ENCODE data around the gene L3MBTL2.
"Not testable (repeated sequence)": the region's sequence is repeated elsewhere in the genome, so short reads cannot be mapped to it uniquely, and the experiment has no call there.

Gene L3MBTL2

GRCh38 chr22:41242396-41243117 is 37.4 kb downstream of the L3MBTL2 start:
- no peak for DNase-seq

- no peak for DNase-seq
Measured at GRCh38 chr22:41243361-41243760, 38.2 kb downstream of the L3MBTL2 start.

- no peak for DNase-seq
Measured at GRCh38 chr22:41245917-41246499, 40.9 kb downstream of the L3MBTL2 start.

DNA sequence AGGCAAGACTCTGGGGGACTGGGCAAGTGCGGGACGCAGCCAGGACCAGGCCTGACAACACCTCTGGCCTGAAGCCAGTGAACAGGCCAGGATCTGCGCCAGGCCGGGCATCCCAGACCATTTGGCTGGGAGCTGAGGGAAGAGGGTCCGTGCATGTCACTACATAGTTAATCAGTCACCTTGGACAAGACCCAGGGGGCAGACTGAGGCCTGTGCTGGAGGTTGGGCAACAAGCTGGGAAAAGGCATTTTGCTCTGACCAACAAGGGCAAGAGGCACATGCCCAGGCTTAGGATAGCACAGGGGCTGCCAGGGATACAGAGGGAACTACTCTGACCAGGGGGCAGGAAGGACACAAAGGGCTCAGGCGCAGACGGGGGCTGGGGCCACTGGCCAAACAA is 42.6 kb downstream of the L3MBTL2 start:
- no peak for DNase-seq

DNA sequence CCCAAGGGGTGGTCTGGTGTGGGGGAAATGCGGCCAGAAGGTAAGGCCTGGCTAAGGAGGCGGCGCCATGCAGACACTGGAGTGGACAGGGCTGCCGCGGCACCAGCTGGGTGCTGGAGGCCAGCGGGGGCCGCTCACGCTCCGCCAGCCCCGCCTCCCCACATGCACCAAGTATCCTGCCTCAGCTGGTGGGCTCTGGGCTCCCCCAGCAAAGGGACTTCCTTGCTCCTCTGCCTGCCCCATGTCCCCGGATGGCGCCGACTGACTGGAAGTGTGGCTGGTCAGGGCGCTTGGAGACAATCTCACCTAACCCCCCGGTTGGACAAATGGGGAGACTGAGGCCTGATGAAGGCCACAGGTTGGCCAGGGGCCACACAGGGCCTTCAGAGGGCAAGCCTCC is 43.2 kb downstream of the L3MBTL2 start:
- no peak for DNase-seq

- no peak for DNase-seq
Measured at GRCh38 chr22:41248758-41249157, 43.6 kb downstream of the L3MBTL2 start.

- DNase-seq, result no peak
Measured at GRCh38 chr22:41249442-41249841, 44.3 kb downstream of the L3MBTL2 start.

GRCh38 chr22:41250127-41250526 is 45.0 kb downstream of the L3MBTL2 start:
- DNase-seq, result no peak

DNA sequence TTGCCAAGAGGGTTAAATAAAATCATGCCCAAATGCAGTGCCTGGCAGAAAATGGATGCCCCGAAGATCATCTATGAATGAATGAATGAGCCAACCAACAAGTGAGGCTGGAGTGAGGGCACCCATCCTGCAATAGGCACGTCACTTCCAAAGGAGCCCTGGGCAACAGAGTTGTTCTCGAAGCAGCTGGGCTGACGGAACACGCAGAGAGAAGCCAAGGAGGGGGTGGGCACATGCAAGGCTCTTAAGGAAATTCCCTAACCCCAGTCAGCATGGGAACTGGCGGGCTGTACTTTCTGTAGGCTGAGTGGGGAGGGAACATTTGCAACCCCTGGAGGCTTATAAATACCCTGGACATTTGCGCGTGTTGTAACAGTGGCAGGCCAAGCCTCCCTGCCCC is 47.3 kb downstream of the L3MBTL2 start:
- DNase-seq, result no peak

GRCh38 chr22:41254230-41254629 is 49.1 kb downstream of the L3MBTL2 start:
- no peak for DNase-seq

- DNase-seq, result no peak
Measured at GRCh38 chr22:41256254-41257253, 51.4 kb downstream of the L3MBTL2 start.

DNA sequence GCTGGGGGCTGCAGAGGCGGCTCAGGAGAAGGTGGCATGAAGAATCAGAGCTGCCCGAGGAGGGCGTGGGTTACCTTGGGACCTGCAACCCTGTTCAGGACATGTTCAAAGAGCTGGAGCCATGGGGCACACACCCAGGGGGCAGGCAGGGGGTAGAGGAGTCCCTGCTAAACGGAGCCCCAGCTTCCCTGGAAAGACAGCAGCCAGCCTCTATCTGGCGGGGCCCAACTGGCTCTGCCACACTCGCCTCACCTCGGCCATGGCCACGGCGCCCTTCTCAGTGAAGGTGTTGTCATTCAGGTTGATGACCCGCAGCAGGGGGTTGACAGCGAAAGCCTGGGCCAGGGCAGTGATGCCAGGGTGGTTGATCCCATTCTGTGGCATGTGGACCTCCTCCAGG is 52.6 kb downstream of the L3MBTL2 start:
- no peak for DNase-seq

- DNase-seq, result not testable (repeated sequence)
Measured at GRCh38 chr22:41259756-41260155, 54.6 kb downstream of the L3MBTL2 start.

GRCh38 chr22:41260871-41261270 is 55.8 kb downstream of the L3MBTL2 start:
- no peak for DNase-seq

GRCh38 chr22:41261541-41262249 is 56.6 kb downstream of the L3MBTL2 start:
- DNase-seq, result no peak

DNA sequence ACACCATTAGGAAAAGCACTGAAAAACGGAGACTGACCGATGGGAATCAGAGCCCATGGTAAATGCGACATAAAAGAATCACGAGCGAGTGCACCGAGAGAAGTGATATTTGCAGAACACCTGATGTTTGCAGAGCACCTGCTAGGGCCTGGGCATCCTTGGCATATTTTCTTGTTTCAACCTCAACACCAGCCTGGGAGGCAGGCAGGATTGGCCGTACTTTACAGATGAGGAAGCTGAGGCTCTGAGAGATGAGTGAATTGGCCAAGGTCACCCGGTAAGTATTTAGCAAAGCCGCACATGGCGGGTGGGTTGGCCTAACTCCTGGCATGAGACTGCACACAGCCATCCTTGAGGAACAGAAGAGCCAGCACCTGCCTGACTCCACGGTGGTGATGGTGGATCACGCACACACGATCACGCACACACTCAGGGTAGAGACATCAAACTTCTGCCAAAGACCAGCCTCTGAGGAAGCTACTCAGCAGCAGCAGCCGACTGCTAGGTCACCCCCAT is 57.2 kb downstream of the L3MBTL2 start:
- no peak for DNase-seq

GRCh38 chr22:41263704-41264103 is 58.6 kb downstream of the L3MBTL2 start:
- DNase-seq, result no peak

- DNase-seq, result no peak
Measured at GRCh38 chr22:41264408-41264941, 59.4 kb downstream of the L3MBTL2 start.

DNA sequence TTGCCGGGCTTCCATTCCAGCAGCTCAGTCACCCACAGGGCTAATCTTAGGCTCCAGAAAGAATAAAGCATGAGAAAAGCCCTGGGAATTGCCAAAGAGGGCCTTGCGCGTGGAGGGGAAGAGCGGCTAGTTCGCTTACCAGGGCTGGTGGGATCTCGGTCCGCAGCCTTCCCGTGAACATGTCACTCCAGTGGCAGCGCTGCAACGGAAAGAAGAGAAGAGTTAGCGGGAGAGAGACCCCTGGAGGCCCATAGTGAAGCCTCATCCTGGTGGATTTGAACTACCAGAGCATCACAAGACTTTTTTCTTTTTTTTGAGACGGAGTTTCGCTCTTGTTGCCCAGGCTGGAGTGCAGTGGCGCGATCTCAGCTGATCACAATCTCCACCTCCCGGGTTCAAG is 62.8 kb downstream of the L3MBTL2 start:
- DNase-seq, result no peak

- no peak for DNase-seq
Measured at GRCh38 chr22:41271787-41272186, 66.7 kb downstream of the L3MBTL2 start.

- DNase-seq, result no peak
Measured at GRCh38 chr22:41273128-41273527, 68.0 kb downstream of the L3MBTL2 start.

DNA sequence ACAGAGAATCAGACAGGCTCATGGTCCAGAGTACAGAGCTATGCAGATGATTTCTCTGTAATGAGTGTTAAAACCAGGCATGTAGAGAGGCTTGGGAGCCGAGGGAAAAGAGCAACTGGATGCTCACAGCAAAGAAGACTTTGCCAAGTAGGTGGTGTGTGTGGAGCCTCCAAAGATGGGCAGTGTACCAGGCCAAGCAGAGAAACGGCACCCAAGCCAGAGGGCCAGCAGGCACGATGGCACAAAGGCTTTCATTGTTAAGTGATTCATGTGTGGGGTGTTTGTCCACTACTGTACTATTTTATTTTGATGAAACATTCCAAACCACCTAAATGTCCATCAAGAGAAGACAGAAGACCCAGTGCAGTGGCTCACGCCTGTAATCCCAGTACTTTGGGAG is 69.7 kb downstream of the L3MBTL2 start:
- DNase-seq, result no peak

Data from DMS79 treated with DMSO at 0.1 percent for 48 hours (cell line).